Endothelial cell of umbilical vein (primary cell): ENCODE measurements around the gene ZNF383.
"Not testable (repeated sequence)": the region's sequence is repeated elsewhere in the genome, so short reads cannot be mapped to it uniquely, and the experiment has no call there.

ENCODE experiments used
- CTCF ChIP-seq, 2 donors: IDR thresholded peaks; 1 replicate in 1 of 2; 2 replicates in 1 of 2; pipeline ENCODE4 v1.5.1; 2011; ENCODE audit warnings: low read length in 2 of 2, mild to moderate bottlenecking in 2 of 2, moderate library complexity in 2 of 2, control low read depth in 1 of 2, inconsistent platforms in 1 of 2, low read depth in 1 of 2; ENCODE audit not compliant: insufficient read depth in 1 of 2; ENCODE audit errors: extremely low read depth in 1 of 2
- EZH2 ChIP-seq: IDR thresholded peaks from 2 replicates; pipeline ENCODE4 v1.6.1; 2012; ENCODE audit warnings: borderline replicate concordance, low read depth, mild to moderate bottlenecking, moderate library complexity, low read length, inconsistent platforms; ENCODE audit not compliant: severe bottlenecking
- MAX ChIP-seq: IDR thresholded peaks from 2 replicates; pipeline ENCODE4 v1.6.1; 2011; ENCODE audit not compliant: insufficient read depth, insufficient read length
- POLR2A ChIP-seq: IDR thresholded peaks from 2 replicates; pipeline ENCODE4 v1.6.1; 2012; ENCODE audit warnings: low read depth, mild to moderate bottlenecking, control low read depth, low read length
- POLR2AphosphoS5 ChIP-seq: IDR thresholded peaks from 2 replicates; pipeline ENCODE4 v1.6.1; 2012; ENCODE audit warnings: low read depth, mild to moderate bottlenecking, control low read depth, low read length, moderate library complexity; ENCODE audit not compliant: insufficient read depth

DNA sequence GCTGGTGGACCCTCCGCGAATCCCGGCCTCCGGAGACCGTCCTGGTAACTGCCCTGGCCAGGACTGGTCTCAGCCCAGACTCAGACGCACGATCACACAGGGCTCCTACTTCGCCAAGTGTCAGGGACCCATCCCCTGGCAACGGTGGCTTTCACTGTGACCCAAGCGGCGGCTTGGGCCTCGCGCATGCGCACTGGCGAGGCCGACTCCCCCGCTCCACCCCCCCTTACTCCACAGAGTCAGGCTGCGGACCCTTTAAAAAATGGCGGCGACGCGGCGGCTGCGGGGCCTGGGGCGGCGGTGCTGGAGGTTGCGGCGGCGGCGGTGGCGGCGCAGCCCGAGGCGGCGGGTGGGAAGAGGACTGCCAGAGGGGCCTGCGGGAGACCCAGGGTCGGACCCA, 66.0 kb downstream of the ZNF383 start:
- not testable (repeated sequence) for TF ChIP-seq EZH2; POLR2A; CTCF (IDR thresholded peaks at IDR 0.05; ENCODE audit: extremely low read depth in 1 of 2, insufficient read depth in 1 of 2, low read depth in 1 of 2, low read length in 2 of 2); MAX; POLR2AphosphoS5
